Loucy (cell line): ENCODE results near the gene TMEM259.
A peak's percentile ranks its signal among the peaks of the same experiment; 100 is the strongest.

Source experiments
- H2AFZ ChIP-seq: fragments of 200-600 bp; sonication (generic); 2 replicates; pipeline ENCODE4 v1.6.0; 2016; ENCODE audit warnings: antibody characterized with exemption, mild to moderate bottlenecking, low read length, moderate library complexity
- H3F3A ChIP-seq: fragments of 200-600 bp; 2 replicates; pipeline ENCODE4 v1.6.0; 2016; ENCODE audit warnings: antibody characterized with exemption, low read depth, mild to moderate bottlenecking
- H3K27me3 ChIP-seq: fragments of 200-600 bp; sonication (generic); 2 replicates; pipeline ENCODE4 v1.6.1; 2014; ENCODE audit warnings: low read length, mild to moderate bottlenecking; ENCODE audit not compliant: insufficient read depth, poor library complexity, severe bottlenecking
- H3K36me3 ChIP-seq: fragments of 200-600 bp; sonication (generic); 2 replicates; pipeline ENCODE4 v1.6.1; 2016; ENCODE audit warnings: low read length; ENCODE audit not compliant: insufficient read depth
- H3K4me1 ChIP-seq: fragments of 200-600 bp; sonication (generic); 2 replicates; pipeline ENCODE4 v1.5.1; 2014; ENCODE audit warnings: low read length, mild to moderate bottlenecking; ENCODE audit not compliant: insufficient read depth, poor library complexity, severe bottlenecking
- H3K4me2 ChIP-seq: fragments of 200-600 bp; sonication (generic); 2 replicates; pipeline ENCODE4 v1.6.0; 2014; ENCODE audit warnings: antibody characterized with exemption, low read length, low read depth, mild to moderate bottlenecking; ENCODE audit not compliant: poor library complexity, severe bottlenecking
- H3K4me3 ChIP-seq: fragments of 200-600 bp; sonication (generic); 2 replicates; pipeline ENCODE4 v1.5.1; 2014; ENCODE audit warnings: low read length, mild to moderate bottlenecking, mixed read lengths; ENCODE audit not compliant: poor library complexity, severe bottlenecking
- H3K79me2 ChIP-seq: fragments of 200-600 bp; sonication (generic); 2 replicates; pipeline ENCODE4 v1.6.1; 2014; ENCODE audit warnings: low read length; ENCODE audit not compliant: insufficient read depth
- H3K9ac ChIP-seq: fragments of 200-600 bp; sonication (generic); 2 replicates; pipeline ENCODE4 v1.6.0; 2014; ENCODE audit warnings: mild to moderate bottlenecking, low read depth, low read length, moderate library complexity; ENCODE audit not compliant: poor library complexity, severe bottlenecking
- H3K9me2 ChIP-seq: fragments of 200-600 bp; sonication (generic); replicated peaks from 2 replicates; pipeline ENCODE4 v1.6.1; 2016; ENCODE audit warnings: low read depth, low read length, mixed read lengths
- H3K9me3 ChIP-seq: fragments of 200-600 bp; sonication (generic); 2 replicates; pipeline ENCODE4 v1.6.1; 2014; ENCODE audit warnings: mild to moderate bottlenecking, antibody characterized with exemption, low read length, low read depth; ENCODE audit not compliant: insufficient read depth
- H4K20me1 ChIP-seq: fragments of 200-600 bp; sonication (generic); 2 replicates; pipeline ENCODE4 v1.6.0; 2014; ENCODE audit warnings: antibody characterized with exemption, low read length, mild to moderate bottlenecking; ENCODE audit not compliant: insufficient read depth, poor library complexity, severe bottlenecking
- CTCF ChIP-seq: fragments of 200-600 bp; sonication (generic); conservative IDR thresholded peaks from 2 replicates; pipeline ENCODE4 v1.5.1; 2014; ENCODE audit warnings: mild to moderate bottlenecking, antibody characterized with exemption, low read length
- EZH2phosphoT487 ChIP-seq: fragments of 200-600 bp; IDR thresholded peaks from 2 replicates; pipeline ENCODE4 v1.6.1; 2018; ENCODE audit warnings: antibody characterized with exemption, mild to moderate bottlenecking, moderate library complexity, borderline replicate concordance

The TMEM259 gene

DNA sequence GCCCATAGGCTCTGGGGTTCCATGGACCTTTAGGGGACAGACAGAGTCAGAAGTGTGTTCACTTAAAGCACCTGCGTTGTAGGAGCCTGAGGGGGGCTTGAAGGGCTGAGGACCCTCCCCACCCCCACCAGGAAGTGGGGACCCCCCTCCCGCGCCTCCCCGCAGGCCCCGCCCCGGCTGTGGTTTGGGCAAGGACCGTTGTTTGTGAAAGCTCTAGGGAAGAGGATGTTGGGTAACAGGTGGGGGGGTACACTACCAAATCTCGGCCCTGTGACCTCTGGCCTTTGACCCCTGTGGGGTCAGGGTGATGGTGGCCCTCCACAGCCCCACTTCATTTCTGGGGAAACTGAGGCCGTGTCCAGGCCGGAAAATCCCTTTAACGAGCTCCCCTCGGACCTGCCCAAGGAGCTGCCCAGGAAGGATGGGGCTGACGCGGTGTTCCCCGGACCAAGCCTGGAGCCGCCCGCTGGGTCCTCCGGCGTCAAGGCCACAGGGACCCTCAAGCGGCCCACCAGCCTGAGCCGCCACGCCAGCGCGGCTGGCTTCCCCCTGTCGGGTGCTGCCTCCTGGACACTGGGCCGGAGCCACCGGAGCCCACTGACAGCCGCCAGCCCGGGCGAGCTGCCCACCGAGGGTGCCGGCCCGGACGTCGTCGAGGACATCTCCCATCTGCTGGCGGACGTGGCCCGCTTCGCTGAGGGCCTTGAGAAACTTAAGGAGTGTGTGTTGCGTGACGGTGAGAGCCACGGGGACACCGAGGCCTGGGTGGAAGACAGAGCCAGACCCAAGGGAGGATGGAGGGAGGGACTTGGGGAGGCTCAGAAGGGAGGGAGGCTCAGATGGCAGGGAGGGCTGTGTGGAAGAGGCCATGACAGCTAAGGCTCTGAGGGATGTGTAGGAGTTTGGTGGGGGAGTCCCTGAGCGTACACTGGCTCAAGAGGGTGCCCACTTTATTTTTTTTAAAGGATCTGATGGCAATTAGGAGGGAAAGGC is 47.4 kb upstream of the TMEM259 start:
- H3F3A ChIP-seq = no peaks in the 10 kb centered on the region
- H4K20me1 ChIP-seq = peaks cover 3% of the 10 kb centered on the region
- H3K79me2 ChIP-seq = peaks cover 44% of the 10 kb centered on the region; the same call in 1 of the 2 replicates
- H3K4me1 ChIP-seq = peaks cover 23% of the 10 kb centered on the region
- TF ChIP-seq CTCF (no peak), EZH2phosphoT487 (no peak)
- no peaks in the 10 kb centered on the region for H3K27me3 ChIP-seq
- H3K4me2 ChIP-seq = peak overlapping the region; percentile 86
- H3K9ac ChIP-seq = peak overlapping the region; percentile 80
- H3K4me3 ChIP-seq = peak overlapping the region; percentile 84
- no peaks in the 10 kb centered on the region for H3K9me2 ChIP-seq
- H3K9me3 ChIP-seq = no peaks in the 10 kb centered on the region
- H2AFZ ChIP-seq = no peak overlapping the region; the same call in 1 of the 2 replicates
- no peaks in the 10 kb centered on the region; the same call in 1 of the 2 replicates for H3K36me3 ChIP-seq

DNA sequence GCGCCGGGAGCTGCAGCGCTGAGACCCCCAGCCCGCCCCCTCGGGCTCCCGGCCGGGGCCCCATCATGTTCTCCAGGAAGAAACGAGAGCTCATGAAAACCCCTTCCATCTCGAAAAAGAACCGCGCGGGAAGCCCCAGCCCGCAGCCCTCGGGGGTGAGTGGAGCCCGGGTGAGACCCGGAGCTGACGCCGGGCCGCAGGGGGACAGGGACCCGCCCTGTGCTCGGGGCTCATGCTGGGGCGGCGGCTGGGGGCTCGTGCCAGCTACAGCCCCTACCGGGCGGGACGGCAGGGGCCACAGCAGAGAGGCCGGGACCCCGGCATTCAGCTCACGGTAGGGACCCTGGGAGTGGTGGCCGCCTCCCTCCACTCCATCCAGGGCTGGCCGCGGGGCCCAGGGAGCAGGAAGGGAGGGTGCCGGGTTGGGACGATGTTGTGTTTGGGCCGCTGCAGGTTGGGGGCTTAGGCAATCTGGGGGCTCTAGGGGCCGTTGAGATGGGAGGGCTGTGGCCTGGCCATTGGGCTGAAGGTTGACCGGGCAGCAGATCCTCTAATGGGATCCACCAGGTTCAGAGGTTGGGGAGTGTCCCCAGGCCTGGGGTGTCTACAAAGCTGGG is 46.5 kb upstream of the TMEM259 start:
- H3F3A ChIP-seq = no peaks in the 10 kb centered on the region
- peaks cover 38% of the 10 kb centered on the region; the same call in 1 of the 2 replicates for H3K79me2 ChIP-seq
- peak overlapping the region; percentile 84 for H3K4me3 ChIP-seq
- peak overlapping the region; percentile 80 for H3K9ac ChIP-seq
- peaks cover 23% of the 10 kb centered on the region for H3K4me1 ChIP-seq
- H3K9me3 ChIP-seq = no peaks in the 10 kb centered on the region
- no peak for TF ChIP-seq CTCF
- no peak for TF ChIP-seq EZH2phosphoT487
- H3K4me2 ChIP-seq = peak overlapping the region; percentile 86
- no peaks in the 10 kb centered on the region for H3K36me3 ChIP-seq
- H3K27me3 ChIP-seq = no peaks in the 10 kb centered on the region
- peak overlapping the region; percentile 38 for H2AFZ ChIP-seq
- H4K20me1 ChIP-seq = peaks cover 3% of the 10 kb centered on the region
- H3K9me2 ChIP-seq = no peaks in the 10 kb centered on the region

- Histone ChIP-seq H3F3A (no peaks in the 10 kb centered on the region), H3K36me3 (no peaks in the 10 kb centered on the region), H3K79me2 (peaks cover 34% of the 10 kb centered on the region; the same call in 1 of the 2 replicates), H3K4me2 (peak within 1 kb of the TSS; percentile 86), H4K20me1 (peaks cover 3% of the 10 kb centered on the region), H3K9me2 (no peaks in the 10 kb centered on the region), H2AFZ (peak within 1 kb of the TSS; percentile 51), H3K27me3 (no peaks in the 10 kb centered on the region), H3K4me1 (peaks cover 23% of the 10 kb centered on the region), H3K4me3 (peak within 1 kb of the TSS; percentile 84), H3K9ac (peak within 1 kb of the TSS; percentile 80), H3K9me3 (no peaks in the 10 kb centered on the region)
- TF ChIP-seq EZH2phosphoT487 = no peak
- no peak for TF ChIP-seq CTCF
Observed at GRCh38 chr19:1066748-1067340, 45.9 kb upstream of the TMEM259 start, which contains the start of gene ARHGAP45. Gene ARHGAP45, plus strand, starts transcription at chr19:1067167. Its CDS starts 239 bp downstream, at chr19:1067406.
